ENCODE measurements around the gene TAS2R20. TPM values are rescaled to one million over a fixed set of nuclear protein-coding genes. Genes with fewer than 3 reads are reported as not detected.

TAS2R20 gene
- total and polyA plus RNA-seq, 10 of the 15 experiments (the other 5 are each of a cell fraction or from before 2014, with no cell fraction given): 0.07 to 3.9 (median 0.65) TPM

DNA sequence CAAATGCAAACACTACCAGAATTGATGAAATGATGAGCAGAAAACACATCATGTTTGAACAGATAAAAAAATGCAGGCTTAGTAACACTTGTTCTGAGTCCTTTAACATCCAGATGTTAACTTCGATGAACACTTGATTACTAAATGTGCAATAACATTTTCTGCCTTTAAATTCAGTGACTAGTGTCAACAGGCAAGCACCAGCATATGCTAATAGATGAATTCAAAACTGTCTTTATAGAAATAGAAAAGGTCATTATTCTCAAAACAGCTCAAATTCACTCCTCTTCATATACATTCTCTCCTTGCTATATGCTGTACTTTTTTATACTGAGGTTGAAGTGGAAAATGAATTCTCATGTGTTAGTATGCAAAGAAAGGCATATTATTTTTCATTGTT, 24.4 kb upstream of the TAS2R20 start, which contains the start of gene TAS2R19:
Gene TAS2R19 (minus strand): TSS at position 101 of the 400 bp plus-strand sequence. CDS start 49 bp downstream, at position 52.
- Histone ChIP-seq H3K4me1 (ENCODE audit: control insufficient read depth, insufficient read depth, low read length) (no peaks in the 10 kb centered on the region), H2AFZ (ENCODE audit: control insufficient read depth, low read depth, low read length) (no peak within 1 kb of the TSS), H3K9ac (ENCODE audit: control insufficient read depth, insufficient read depth, low read length) (no peak within 1 kb of the TSS), H3K27ac (ENCODE audit: control insufficient read depth, insufficient read depth) (no peak within 1 kb of the TSS), H4K20me1 (ENCODE audit: control insufficient read depth, insufficient read depth) (no peaks in the 10 kb centered on the region), H3K27me3 (replicated peaks in 1 of 2; ENCODE audit: control insufficient read depth in 2 of 2, insufficient read depth in 2 of 2, low read length in 1 of 2) (no peaks in the 10 kb centered on the region), H3K4me3 (no peak within 1 kb of the TSS), H3K36me3 (ENCODE audit: control insufficient read depth in 2 of 2, insufficient read depth in 2 of 2, low read length in 1 of 2) (no peaks in the 10 kb centered on the region; a peak in 1 of 4 replicates), H3K9me3 (replicated peaks; ENCODE audit: control insufficient read depth, insufficient read depth, low read length) (no peaks in the 10 kb centered on the region; the same call in 1 of the 3 replicates), H3K4me2 (ENCODE audit: control insufficient read depth, insufficient read depth) (no peak within 1 kb of the TSS), H3K79me2 (ENCODE audit: control insufficient read depth, insufficient read depth, low read length) (no peaks in the 10 kb centered on the region)
- DNase-seq (ENCODE audit: low read depth, low spot score) (no peak), ATAC-seq (no peak), FAIRE-seq (no peak)
- POLR2A ChIA-PET: no interaction called here
- intact Hi-C loops (cut with micrococcal nuclease; ENCODE audit: unreplicated experiment): no loop called here
- RAD21 ChIA-PET (ENCODE audit: unreplicated experiment): no interaction called here
- 100% methylated on average over 1 of the region's 1 CpG for WGBS (ENCODE audit: insufficient coverage, insufficient replicate concordance, low lambda C conversion rate, missing lambda C conversion rate)
- CTCF ChIA-PET: interaction anchor here (1.2 kb wide), 1 partner anchor 9 kb away, joined by 3 read pairs; no protein-coding TSS in a partner anchor
- no peak for TF ChIP-seq HCFC1 (IDR thresholded peaks at IDR 0.05; ENCODE audit: low read length)
- TF ChIP-seq ZNF384 (IDR thresholded peaks at IDR 0.05; ENCODE audit: borderline replicate concordance, low read depth, low read length): no peak
- TF ChIP-seq, protein P1, sequence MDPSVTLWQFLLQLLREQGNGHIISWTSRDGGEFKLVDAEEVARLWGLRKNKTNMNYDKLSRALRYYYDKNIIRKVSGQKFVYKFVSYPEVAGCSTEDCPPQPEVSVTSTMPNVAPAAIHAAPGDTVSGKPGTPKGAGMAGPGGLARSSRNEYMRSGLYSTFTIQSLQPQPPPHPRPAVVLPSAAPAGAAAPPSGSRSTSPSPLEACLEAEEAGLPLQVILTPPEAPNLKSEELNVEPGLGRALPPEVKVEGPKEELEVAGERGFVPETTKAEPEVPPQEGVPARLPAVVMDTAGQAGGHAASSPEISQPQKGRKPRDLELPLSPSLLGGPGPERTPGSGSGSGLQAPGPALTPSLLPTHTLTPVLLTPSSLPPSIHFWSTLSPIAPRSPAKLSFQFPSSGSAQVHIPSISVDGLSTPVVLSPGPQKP (IDR thresholded peaks at IDR 0.05; ENCODE audit: low read depth, low read length): no peak
- TF ChIP-seq CEBPB (IDR thresholded peaks at IDR 0.05; ENCODE audit: borderline replicate concordance in 1 of 2, low read depth in 2 of 2, low read length in 2 of 2): no peak
- no peak for TF ChIP-seq POLR2AphosphoS2 (IDR thresholded peaks at IDR 0.05; ENCODE audit: low read depth, low read length)
- TF ChIP-seq WRNIP1 (IDR thresholded peaks at IDR 0.05; ENCODE audit: borderline replicate concordance, low read depth, low read length): no peak
- no peak for TF ChIP-seq MYC (IDR thresholded peaks at IDR 0.05; ENCODE audit: insufficient read depth, insufficient read length, insufficient replicate concordance, low read length, severe bottlenecking)
- TF ChIP-seq ZNF207 (IDR thresholded peaks at IDR 0.05; ENCODE audit: borderline replicate concordance): no peak
- TF ChIP-seq SREBF1 (IDR thresholded peaks at IDR 0.05; ENCODE audit: low read length): no peak
- TF ChIP-seq RAD51 (IDR thresholded peaks at IDR 0.05): no peak
- no peak for TF ChIP-seq HDAC6 (IDR thresholded peaks at IDR 0.05; ENCODE audit: unreplicated experiment)
- TF ChIP-seq MTA2 (IDR thresholded peaks at IDR 0.05; ENCODE audit: low read depth): no peak
- TF ChIP-seq, protein P2, sequence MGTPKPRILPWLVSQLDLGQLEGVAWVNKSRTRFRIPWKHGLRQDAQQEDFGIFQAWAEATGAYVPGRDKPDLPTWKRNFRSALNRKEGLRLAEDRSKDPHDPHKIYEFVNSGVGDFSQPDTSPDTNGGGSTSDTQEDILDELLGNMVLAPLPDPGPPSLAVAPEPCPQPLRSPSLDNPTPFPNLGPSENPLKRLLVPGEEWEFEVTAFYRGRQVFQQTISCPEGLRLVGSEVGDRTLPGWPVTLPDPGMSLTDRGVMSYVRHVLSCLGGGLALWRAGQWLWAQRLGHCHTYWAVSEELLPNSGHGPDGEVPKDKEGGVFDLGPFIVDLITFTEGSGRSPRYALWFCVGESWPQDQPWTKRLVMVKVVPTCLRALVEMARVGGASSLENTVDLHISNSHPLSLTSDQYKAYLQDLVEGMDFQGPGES (IDR thresholded peaks at IDR 0.05): no peak
- in situ Hi-C loops (cut with MboI): no loop called here
- SMC1A ChIA-PET (ENCODE audit: uncharacterized antibody, unreplicated experiment): interaction anchor here (1.2 kb wide), 1 partner anchor 15 kb away, joined by 3 read pairs; no protein-coding TSS in a partner anchor
- BruUV-seq (replicated peaks): no TSS peak

Measured in GM12878 (cell line).